Endothelial cell of umbilical vein (primary cell): ENCODE results near the gene SCAF8. TPM values are rescaled to one million over a fixed set of nuclear protein-coding genes. Genes with fewer than 3 reads are reported as not detected.

ENCODE experiments used
- BruUV-seq: library from RNA; stranded (reverse); fragments of 400-500 nt; replicated peaks from 2 replicates; lab custom pipeline; 2021; lab: Mats Ljungman, UMichigan
- CTCF ChIA-PET: fragments of 300-600, 350-600 bp; sonication (Branson Sonifier 250); formaldehyde crosslinking; loops from one replicate; lab custom pipeline; 2021; ENCODE audit warnings: antibody characterized with exemption, inconsistent platforms; lab: Charles Lee
- POLR2A ChIA-PET: fragments of 300-600, 350-600 bp; sonication (Branson Sonifier 250); formaldehyde crosslinking; loops from one replicate; lab custom pipeline; 2021; ENCODE audit warnings: antibody characterized with exemption, inconsistent platforms; lab: Charles Lee
- DNase-seq: peaks from one replicate; pipeline ENCODE4 v3.0.0-alpha.2; 2011; ENCODE audit warnings: low read depth, low spot score
- FAIRE-seq: peaks from 2 replicates; lab custom pipeline; 2011; peaks lifted over from hg19 to GRCh38; lab: Jason Lieb, UNC
- H2AFZ ChIP-seq: 2 replicates; pipeline ENCODE4 v1.6.0; 2012; ENCODE audit warnings: low read depth, low read length, control low read depth, inconsistent platforms
- H3K27ac ChIP-seq: 2 replicates; pipeline ENCODE4 v1.5.1; 2011; ENCODE audit warnings: low read depth, mild to moderate bottlenecking, control low read depth, low read length, moderate library complexity; ENCODE audit not compliant: insufficient read depth
- H3K27me3 ChIP-seq, 2 experiments: 2 replicates each; pipeline versions ENCODE4 v1.6.0 to v1.6.1; 2011; ENCODE audit warnings: low read length in 2 of 2, mixed read lengths in 1 of 2; ENCODE audit not compliant: control insufficient read depth in 2 of 2, insufficient read depth in 2 of 2
- H3K36me3 ChIP-seq, 2 experiments: 2 replicates in 1 of 2; 3 replicates in 1 of 2; pipeline ENCODE4 v1.5.1; 2011; ENCODE audit warnings: low read length in 2 of 2, mild to moderate bottlenecking in 1 of 2, moderate library complexity in 1 of 2; ENCODE audit not compliant: control insufficient read depth in 2 of 2, insufficient read depth in 2 of 2; ENCODE audit errors: extremely low read depth in 1 of 2
- H3K4me1 ChIP-seq: 3 replicates; pipeline ENCODE4 v1.5.1; 2011; ENCODE audit warnings: mild to moderate bottlenecking, low read length; ENCODE audit not compliant: control insufficient read depth, insufficient read depth; ENCODE audit errors: extremely low read depth
- H3K4me2 ChIP-seq: 2 replicates; pipeline ENCODE4 v1.6.1; 2011; ENCODE audit warnings: low read length, control low read depth, mixed read lengths; ENCODE audit not compliant: insufficient read depth
- H3K4me3 ChIP-seq, 3 experiments: fragments of 200-600 bp in 1 of 3; sonication (generic), shearing (Covaris generic) in 1 of 3; replicated peaks in 1 of 3; 2 replicates each; pipeline ENCODE4 v1.5.1; 2011 to 2016; ENCODE audit warnings: control low read depth in 3 of 3, low read length in 3 of 3, mild to moderate bottlenecking in 2 of 3, inconsistent platforms in 1 of 3, low read depth in 1 of 3, moderate library complexity in 1 of 3; ENCODE audit not compliant: insufficient read depth in 1 of 3
- H3K79me2 ChIP-seq: 2 replicates; pipeline ENCODE4 v1.6.0; 2012; ENCODE audit warnings: low read length, inconsistent platforms; ENCODE audit not compliant: control insufficient read depth, insufficient read depth
- H3K9ac ChIP-seq: replicated peaks from 2 replicates; pipeline ENCODE3; 2011; ENCODE audit warnings: low read length, control low read depth; ENCODE audit not compliant: insufficient read depth; ENCODE audit errors: extremely low read depth
- H3K9me1 ChIP-seq: replicated peaks from 3 replicates; pipeline ENCODE4 v1.6.0; 2011; ENCODE audit warnings: mild to moderate bottlenecking, low read length; ENCODE audit not compliant: control insufficient read depth, insufficient read depth; ENCODE audit errors: extremely low read depth
- H3K9me3 ChIP-seq: replicated peaks from 2 replicates; pipeline ENCODE4 v1.5.1; 2012; ENCODE audit warnings: low read length, inconsistent platforms; ENCODE audit not compliant: control insufficient read depth, insufficient read depth
- H4K20me1 ChIP-seq: replicated peaks from 2 replicates; pipeline ENCODE3; 2011; ENCODE audit warnings: mild to moderate bottlenecking, low read length; ENCODE audit not compliant: control insufficient read depth, insufficient read depth; ENCODE audit errors: extremely low read depth
- EZH2 ChIP-seq: IDR thresholded peaks from 2 replicates; pipeline ENCODE4 v1.6.1; 2012; ENCODE audit warnings: borderline replicate concordance, low read depth, mild to moderate bottlenecking, moderate library complexity, low read length, inconsistent platforms; ENCODE audit not compliant: severe bottlenecking
- FOS ChIP-seq: IDR thresholded peaks from 2 replicates; pipeline ENCODE4 v1.6.1; 2011; ENCODE audit warnings: mild to moderate bottlenecking, low read length, moderate library complexity, borderline replicate concordance; ENCODE audit not compliant: insufficient read depth
- GATA2 ChIP-seq: IDR thresholded peaks from 2 replicates; pipeline ENCODE4 v1.7.0; 2011; ENCODE audit warnings: low read depth, mild to moderate bottlenecking, moderate library complexity, mixed read lengths, low read length; ENCODE audit not compliant: insufficient read length, insufficient read depth
- JUN ChIP-seq: IDR thresholded peaks from 2 replicates; pipeline ENCODE4 v1.6.1; 2011; ENCODE audit warnings: borderline replicate concordance, low read depth; ENCODE audit not compliant: insufficient read length, insufficient read depth
- MAX ChIP-seq: IDR thresholded peaks from 2 replicates; pipeline ENCODE4 v1.6.1; 2011; ENCODE audit not compliant: insufficient read depth, insufficient read length
- MYC ChIP-seq: IDR thresholded peaks from one replicate; pipeline ENCODE4 v1.6.1; 2011; ENCODE audit warnings: mild to moderate bottlenecking, low read depth, low read length
- POLR2A ChIP-seq: IDR thresholded peaks from 2 replicates; pipeline ENCODE4 v1.6.1; 2012; ENCODE audit warnings: low read depth, mild to moderate bottlenecking, control low read depth, low read length
- POLR2AphosphoS5 ChIP-seq: IDR thresholded peaks from 2 replicates; pipeline ENCODE4 v1.6.1; 2012; ENCODE audit warnings: low read depth, mild to moderate bottlenecking, control low read depth, low read length, moderate library complexity; ENCODE audit not compliant: insufficient read depth
- dilution Hi-C: fragments of 300-500 bp; cut with MboI; formaldehyde crosslinking; loops from one replicate; pipeline ENCODE4 v1.15.0; 2019; ENCODE audit warnings: low sequenced_read_pairs; ENCODE audit not compliant: extremely low pct_ligation_motif_present
- intact Hi-C: fragments of 100-400 bp; cut with micrococcal nuclease; formaldehyde crosslinking; loops from one replicate; pipeline ENCODE4 v1.10.0; 2022
- polyA plus RNA-seq, 4 experiments: library from polyadenylated mRNA; depleted of rRNA in 3 of 4; stranded (reverse) in 3 of 4; unstranded in 1 of 4; fragments of >200 nt; gene quantifications; 2 replicates each; pipeline versions ENCODE4 v1.2.1 to v1.2.3, GENCODE V29; 2011 to 2012; ENCODE audit warnings: missing spikeins in 1 of 4
- total RNA-seq: library from RNA; stranded (reverse); gene quantifications from 2 replicates; pipeline ENCODE4 v1.2.3, GENCODE V29; 2021
- TF ChIP-seq, protein P1 (sequence below), 2 donors: IDR thresholded peaks; 1 replicate in 1 of 2; 2 replicates in 1 of 2; pipeline ENCODE4 v1.5.1; 2011; ENCODE audit warnings: low read length in 2 of 2, mild to moderate bottlenecking in 2 of 2, moderate library complexity in 2 of 2, control low read depth in 1 of 2, inconsistent platforms in 1 of 2, low read depth in 1 of 2; ENCODE audit not compliant: insufficient read depth in 1 of 2; ENCODE audit errors: extremely low read depth in 1 of 2

SCAF8 gene
- total and polyA plus RNA-seq, 2 donors (not counting 3 experiments of a cell fraction or from before 2014, with no cell fraction given): 11.7 to 37.8 TPM

GRCh38 chr6:154839546-154839945, 106.3 kb downstream of the SCAF8 start:
- Histone ChIP-seq H3K9ac (no peak overlapping the region), H3K4me3 (no peak overlapping the region), H3K4me1 (peaks cover 24% of the 10 kb centered on the region), H3K9me3 (no peaks in the 10 kb centered on the region), H3K27ac (no peak overlapping the region), H3K36me3 (no peaks in the 10 kb centered on the region), H4K20me1 (peaks cover 4% of the 10 kb centered on the region), H3K79me2 (peaks cover 52% of the 10 kb centered on the region), H3K9me1 (no peaks in the 10 kb centered on the region), H3K4me2 (no peak overlapping the region), H2AFZ (no peak overlapping the region), H3K27me3 (no peaks in the 10 kb centered on the region)
- dilution Hi-C loops (no loop called here), intact Hi-C loops (no loop called here)
- TF ChIP-seq, protein P1, sequence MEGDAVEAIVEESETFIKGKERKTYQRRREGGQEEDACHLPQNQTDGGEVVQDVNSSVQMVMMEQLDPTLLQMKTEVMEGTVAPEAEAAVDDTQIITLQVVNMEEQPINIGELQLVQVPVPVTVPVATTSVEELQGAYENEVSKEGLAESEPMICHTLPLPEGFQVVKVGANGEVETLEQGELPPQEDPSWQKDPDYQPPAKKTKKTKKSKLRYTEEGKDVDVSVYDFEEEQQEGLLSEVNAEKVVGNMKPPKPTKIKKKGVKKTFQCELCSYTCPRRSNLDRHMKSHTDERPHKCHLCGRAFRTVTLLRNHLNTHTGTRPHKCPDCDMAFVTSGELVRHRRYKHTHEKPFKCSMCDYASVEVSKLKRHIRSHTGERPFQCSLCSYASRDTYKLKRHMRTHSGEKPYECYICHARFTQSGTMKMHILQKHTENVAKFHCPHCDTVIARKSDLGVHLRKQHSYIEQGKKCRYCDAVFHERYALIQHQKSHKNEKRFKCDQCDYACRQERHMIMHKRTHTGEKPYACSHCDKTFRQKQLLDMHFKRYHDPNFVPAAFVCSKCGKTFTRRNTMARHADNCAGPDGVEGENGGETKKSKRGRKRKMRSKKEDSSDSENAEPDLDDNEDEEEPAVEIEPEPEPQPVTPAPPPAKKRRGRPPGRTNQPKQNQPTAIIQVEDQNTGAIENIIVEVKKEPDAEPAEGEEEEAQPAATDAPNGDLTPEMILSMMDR (IDR thresholded peaks at IDR 0.05; ENCODE audit: extremely low read depth in 1 of 2, insufficient read depth in 1 of 2, low read depth in 1 of 2, low read length in 2 of 2): no peak
- TF ChIP-seq JUN (no peak), MAX (no peak), EZH2 (no peak), FOS (no peak), POLR2AphosphoS5 (no peak), POLR2A (no peak), MYC (no peak), GATA2 (no peak)
- DNase-seq (no peak), FAIRE-seq (no peak)
- no TSS peak for BruUV-seq
- ChIA-PET CTCF (interaction anchor here (0.9 to 1.2 kb wide), 3 partner anchors 10 to 164 kb away, joined by 3 to 5 read pairs (median 3); no protein-coding TSS in a partner anchor), POLR2A (no interaction called here)
